GM23248 (cell line): ENCODE results near the gene STT3B.

ENCODE experiments used
- EZH2 ChIP-seq: fragments of 200-600 bp; sonication (generic); IDR thresholded peaks from 2 replicates; pipeline ENCODE4 v1.6.1; 2018; ENCODE audit warnings: antibody characterized with exemption, mild to moderate bottlenecking; ENCODE audit not compliant: insufficient read depth, poor library complexity, severe bottlenecking
- EZH2phosphoT487 ChIP-seq: fragments of 200-600 bp; sonication (generic); IDR thresholded peaks from 2 replicates; pipeline ENCODE4 v1.6.1; 2018; ENCODE audit warnings: antibody characterized with exemption, moderate library complexity, mild to moderate bottlenecking, low read depth; ENCODE audit not compliant: insufficient read depth

DNA sequence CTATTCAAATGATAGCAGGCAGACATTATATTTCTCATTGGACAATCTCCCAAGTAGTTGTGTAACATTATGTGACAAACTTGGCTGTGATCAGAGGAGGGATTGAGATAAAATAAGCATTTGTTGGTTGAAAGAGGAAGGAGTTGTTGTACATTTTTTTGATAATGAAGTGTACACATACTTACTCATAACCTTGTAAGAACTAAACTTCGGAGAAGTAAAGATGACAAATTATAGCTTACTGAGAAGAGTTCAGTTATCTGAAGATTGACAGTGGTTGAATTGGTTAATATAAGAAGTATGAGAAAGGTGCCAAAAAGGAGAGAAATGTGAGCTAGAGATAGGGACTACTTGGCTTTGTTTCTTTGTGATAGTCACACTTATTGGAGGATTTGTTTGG, 32.6 kb downstream of the STT3B start:
- TF ChIP-seq EZH2 (no peak), EZH2phosphoT487 (no peak)
